Measurements from ENCODE around the gene GPR152.

The GPR152 gene

DNA sequence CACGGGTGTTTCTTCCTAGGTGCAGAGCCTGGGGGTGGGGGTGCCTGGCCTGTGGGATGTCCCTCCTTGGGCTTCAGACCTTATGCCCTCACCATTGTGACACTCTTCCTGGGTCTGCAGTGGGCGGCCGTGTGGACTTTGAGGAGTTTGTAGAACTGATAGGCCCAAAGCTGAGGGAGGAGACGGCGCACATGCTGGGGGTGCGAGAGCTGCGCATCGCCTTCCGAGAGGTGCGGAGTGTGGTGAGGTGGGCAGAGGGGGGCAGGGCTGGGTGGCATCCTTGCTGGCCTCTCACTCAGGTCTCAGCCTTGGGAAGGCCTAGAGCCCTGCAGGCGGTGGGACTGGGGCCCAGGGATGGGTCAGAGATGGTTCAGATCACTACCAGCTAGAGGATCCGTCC is 4.9 kb upstream of the GPR152 start:
- Histone ChIP-seq H4K91ac (ENCODE audit: low read depth, low read length, poor library complexity) (no peak overlapping the region), H3K23ac (ENCODE audit: low read depth, low read length, poor library complexity) (no peak overlapping the region), H2AK5ac (ENCODE audit: low read depth, low read length) (peak overlapping the region; percentile 21), H3K9ac (ENCODE audit: low read depth, low read length, poor library complexity) (no peak overlapping the region), H3K27me3 (ENCODE audit: control insufficient read depth in 3 of 3, insufficient read depth in 3 of 3, low read depth in 1 of 3, low read length in 3 of 3) (no peaks in the 10 kb centered on the region), H3K4me3 (ENCODE audit: low read length in 2 of 2) (no peak overlapping the region), H2AFZ (ENCODE audit: low read length) (no peak overlapping the region), H3K4me2 (ENCODE audit: insufficient read depth, low read length, poor library complexity, severe bottlenecking) (no peak overlapping the region), H2BK12ac (ENCODE audit: low read length) (no peak overlapping the region), H3K36me3 (replicated peaks in 1 of 2; ENCODE audit: control insufficient read depth in 2 of 2, insufficient read depth in 2 of 2, low read length in 2 of 2) (no peaks in the 10 kb centered on the region), H2BK5ac (ENCODE audit: low read length) (no peak overlapping the region), H4K8ac (ENCODE audit: low read depth, low read length) (no peak overlapping the region), H3K18ac (ENCODE audit: low read length) (peak overlapping the region; percentile 48), H2BK15ac (ENCODE audit: low read length) (no peak overlapping the region), H3K79me1 (ENCODE audit: low read depth, low read length) (peaks cover 2% of the 10 kb centered on the region), H2BK120ac (ENCODE audit: low read depth, low read length) (no peak overlapping the region), H3K4me1 (ENCODE audit: control insufficient read depth in 2 of 2, insufficient read depth in 1 of 2, low read depth in 1 of 2, low read length in 2 of 2) (no peaks in the 10 kb centered on the region), H3K27ac (replicated peaks; ENCODE audit: low read length) (no peak overlapping the region), H3K14ac (ENCODE audit: low read length) (no peak overlapping the region), H3K4ac (ENCODE audit: low read length) (no peak overlapping the region), H3K9me3 (replicated peaks in 1 of 2; ENCODE audit: control insufficient read depth in 2 of 2, insufficient read depth in 1 of 2, low read depth in 1 of 2, low read length in 2 of 2) (no peaks in the 10 kb centered on the region)
- no peak for DNase-seq (ENCODE audit: low spot score)
- no CpG with 5 or more reads among the region's 12 CpGs for WGBS, 2 donors (ENCODE audit: extremely low coverage in 2 of 2, insufficient read length in 2 of 2, insufficient replicate concordance in 1 of 2)

DNA sequence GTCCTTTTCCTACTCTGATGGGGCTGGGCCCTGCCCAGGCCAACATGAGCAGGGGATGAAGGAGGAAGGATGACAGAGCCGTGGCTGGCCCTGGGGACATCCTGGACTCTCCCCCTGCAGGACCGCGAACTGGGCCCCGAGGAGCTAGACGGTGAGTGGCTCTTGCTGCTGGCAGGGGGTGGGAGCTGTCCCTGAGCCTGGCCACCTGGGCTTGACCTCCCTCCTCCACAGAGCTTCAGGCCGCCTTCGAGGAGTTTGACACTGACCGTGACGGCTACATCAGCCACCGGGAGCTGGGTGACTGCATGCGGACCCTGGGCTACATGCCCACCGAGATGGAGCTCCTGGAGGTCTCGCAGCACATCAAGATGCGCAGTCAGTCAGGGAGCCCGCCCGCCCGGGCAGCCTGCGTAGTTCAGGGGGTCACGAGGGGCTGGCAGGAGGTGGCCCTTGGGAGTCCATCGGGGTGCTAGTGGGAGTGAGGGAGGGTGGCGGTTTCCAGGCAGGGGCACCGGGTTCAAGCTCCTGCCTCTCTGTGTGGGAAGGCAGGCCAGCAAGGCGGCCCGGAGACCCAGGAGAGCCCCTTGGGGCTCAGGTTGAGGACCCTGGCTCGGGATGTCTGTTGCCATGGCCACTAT is 3.7 kb upstream of the GPR152 start:
- Histone ChIP-seq H3K23ac (ENCODE audit: low read depth, low read length, poor library complexity) (no peak overlapping the region), H4K8ac (ENCODE audit: low read depth, low read length) (no peak overlapping the region), H3K9me3 (replicated peaks in 1 of 2; ENCODE audit: control insufficient read depth in 2 of 2, insufficient read depth in 1 of 2, low read depth in 1 of 2, low read length in 2 of 2) (no peaks in the 10 kb centered on the region), H3K4ac (ENCODE audit: low read length) (no peak overlapping the region), H3K4me1 (ENCODE audit: control insufficient read depth in 2 of 2, insufficient read depth in 1 of 2, low read depth in 1 of 2, low read length in 2 of 2) (peaks cover 0 to 5% of the 10 kb centered on the region in 2 donors), H3K36me3 (replicated peaks in 1 of 2; ENCODE audit: control insufficient read depth in 2 of 2, insufficient read depth in 2 of 2, low read length in 2 of 2) (no peaks in the 10 kb centered on the region), H3K27ac (replicated peaks; ENCODE audit: low read length) (no peak overlapping the region), H2BK15ac (ENCODE audit: low read length) (no peak overlapping the region), H2BK12ac (ENCODE audit: low read length) (no peak overlapping the region), H2AFZ (ENCODE audit: low read length) (peak overlapping the region; percentile 45), H3K14ac (ENCODE audit: low read length) (no peak overlapping the region), H2BK120ac (ENCODE audit: low read depth, low read length) (no peak overlapping the region), H3K9ac (ENCODE audit: low read depth, low read length, poor library complexity) (no peak overlapping the region), H3K4me2 (ENCODE audit: insufficient read depth, low read length, poor library complexity, severe bottlenecking) (no peak overlapping the region), H4K91ac (ENCODE audit: low read depth, low read length, poor library complexity) (no peak overlapping the region), H2AK5ac (ENCODE audit: low read depth, low read length) (peak overlapping the region; percentile 81), H2BK5ac (ENCODE audit: low read length) (no peak overlapping the region), H3K27me3 (ENCODE audit: control insufficient read depth in 3 of 3, insufficient read depth in 3 of 3, low read depth in 1 of 3, low read length in 3 of 3) (no peaks in the 10 kb centered on the region), H3K18ac (ENCODE audit: low read length) (peak overlapping the region; percentile 57), H3K4me3 (ENCODE audit: low read length in 2 of 2) (no peak overlapping the region), H3K79me1 (ENCODE audit: low read depth, low read length) (peaks cover 2% of the 10 kb centered on the region)
- no peak for DNase-seq (ENCODE audit: low spot score)
- no CpG with 5 or more reads among the region's 25 CpGs for WGBS, 2 donors (ENCODE audit: extremely low coverage in 2 of 2, insufficient read length in 2 of 2, insufficient replicate concordance in 1 of 2)

DNA sequence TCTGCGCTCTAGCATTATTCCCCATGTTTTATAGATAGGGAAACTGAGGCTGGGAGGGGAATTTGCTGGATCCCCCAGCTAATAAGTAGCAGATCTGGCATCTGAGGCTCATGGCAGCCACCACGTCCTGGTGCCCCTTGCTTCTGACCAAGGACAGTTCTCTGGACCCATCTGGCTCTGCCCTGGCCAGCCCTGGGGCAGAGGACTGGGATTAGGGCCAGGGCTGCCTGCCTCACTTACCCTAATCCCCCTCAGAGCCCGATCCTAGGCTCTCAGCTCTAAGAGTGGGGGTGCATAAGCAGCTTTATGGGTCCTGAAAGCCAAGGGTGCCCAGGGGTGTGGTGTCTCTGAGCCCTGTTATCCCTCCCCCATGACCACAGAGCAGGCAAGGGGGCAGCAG is 2.5 kb upstream of the GPR152 start, which contains the start of gene CABP4:
TSS of gene CABP4 (plus strand) at position 301 of the 400 bp plus-strand sequence. CDS start at position 371, 70 bp downstream.
- Histone ChIP-seq H2AK5ac (ENCODE audit: low read depth, low read length) (peak within 1 kb of the TSS; percentile 82), H4K91ac (ENCODE audit: low read depth, low read length, poor library complexity) (no peak within 1 kb of the TSS), H3K27me3 (ENCODE audit: control insufficient read depth in 3 of 3, insufficient read depth in 3 of 3, low read depth in 1 of 3, low read length in 3 of 3) (no peaks in the 10 kb centered on the region), H3K9ac (ENCODE audit: low read depth, low read length, poor library complexity) (no peak within 1 kb of the TSS), H3K4me2 (ENCODE audit: insufficient read depth, low read length, poor library complexity, severe bottlenecking) (no peak within 1 kb of the TSS), H2BK120ac (ENCODE audit: low read depth, low read length) (no peak within 1 kb of the TSS), H2BK15ac (ENCODE audit: low read length) (peak within 1 kb of the TSS; percentile 56), H2BK5ac (ENCODE audit: low read length) (peak within 1 kb of the TSS; percentile 21), H3K36me3 (replicated peaks in 1 of 2; ENCODE audit: control insufficient read depth in 2 of 2, insufficient read depth in 2 of 2, low read length in 2 of 2) (no peaks in the 10 kb centered on the region), H3K14ac (ENCODE audit: low read length) (no peak within 1 kb of the TSS), H3K79me1 (ENCODE audit: low read depth, low read length) (peaks cover 2% of the 10 kb centered on the region), H2BK12ac (ENCODE audit: low read length) (peak within 1 kb of the TSS; percentile 30), H3K9me3 (replicated peaks in 1 of 2; ENCODE audit: control insufficient read depth in 2 of 2, insufficient read depth in 1 of 2, low read depth in 1 of 2, low read length in 2 of 2) (no peaks in the 10 kb centered on the region), H4K8ac (ENCODE audit: low read depth, low read length) (no peak within 1 kb of the TSS), H3K27ac (replicated peaks; ENCODE audit: low read length) (no peak within 1 kb of the TSS), H3K23ac (ENCODE audit: low read depth, low read length, poor library complexity) (no peak within 1 kb of the TSS), H3K4ac (ENCODE audit: low read length) (no peak within 1 kb of the TSS), H3K18ac (ENCODE audit: low read length) (peak within 1 kb of the TSS; percentile 57), H3K4me3 (ENCODE audit: low read length in 2 of 2) (no peak within 1 kb of the TSS), H3K4me1 (ENCODE audit: control insufficient read depth in 2 of 2, insufficient read depth in 1 of 2, low read depth in 1 of 2, low read length in 2 of 2) (peaks cover 5 to 13% of the 10 kb centered on the region in 2 donors), H2AFZ (ENCODE audit: low read length) (peak within 1 kb of the TSS; percentile 45)
- no CpG with 5 or more reads among the region's 3 CpGs for WGBS, 2 donors (ENCODE audit: extremely low coverage in 2 of 2, insufficient read length in 2 of 2, insufficient replicate concordance in 1 of 2)
- no peak for DNase-seq (ENCODE audit: low spot score)

DNA sequence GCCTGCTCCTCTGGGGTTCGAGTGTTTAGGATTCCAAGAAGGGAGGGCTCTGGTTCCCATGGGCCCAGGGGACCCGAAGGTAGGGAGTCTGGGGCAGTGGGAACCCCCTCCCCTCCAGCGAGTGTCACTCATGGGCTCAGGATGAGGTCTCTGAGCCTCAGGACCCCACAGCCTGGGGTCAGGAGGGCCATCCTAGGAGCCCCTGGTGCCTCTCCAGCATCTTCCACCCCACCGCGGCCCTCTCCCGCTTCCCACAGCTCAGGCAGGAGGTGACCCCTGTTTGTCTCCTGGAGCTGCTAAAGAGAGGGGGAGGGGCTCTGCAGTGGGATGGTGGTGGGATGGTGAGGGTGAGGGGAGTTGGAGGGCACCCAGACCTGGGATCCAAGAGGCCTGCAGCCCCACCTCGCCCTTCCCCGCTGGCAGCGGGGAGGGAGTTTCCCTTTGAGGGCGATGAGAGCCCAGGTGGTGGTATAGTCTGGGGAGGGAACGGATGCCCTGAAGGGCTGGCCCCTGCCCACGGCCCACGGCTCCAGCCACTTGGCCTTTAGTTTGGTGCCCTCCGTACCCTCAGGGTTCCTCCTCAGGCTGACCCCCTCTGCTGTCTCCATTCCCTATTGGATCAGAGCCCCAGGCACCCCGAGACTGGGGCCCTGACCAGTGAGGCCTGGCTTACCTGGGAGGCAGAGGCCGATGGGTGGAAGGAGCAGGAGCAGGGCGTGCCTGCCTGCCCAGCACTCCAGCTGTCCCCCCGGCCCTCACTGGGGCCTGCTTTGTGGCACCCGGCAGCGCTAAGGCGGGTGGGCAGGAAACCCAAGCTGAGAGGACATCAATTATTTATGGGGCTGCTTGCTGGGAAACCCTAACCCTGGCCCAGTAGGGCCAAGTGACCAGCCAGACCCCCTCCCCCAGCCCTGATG is 1.5 kb upstream of the GPR152 start:
- WGBS, 2 donors (ENCODE audit: extremely low coverage in 2 of 2, insufficient read length in 2 of 2, insufficient replicate concordance in 1 of 2): no CpG with 5 or more reads among the region's 21 CpGs
- Histone ChIP-seq H3K27me3 (ENCODE audit: control insufficient read depth in 3 of 3, insufficient read depth in 3 of 3, low read depth in 1 of 3, low read length in 3 of 3) (no peaks in the 10 kb centered on the region), H2AFZ (ENCODE audit: low read length) (no peak overlapping the region), H3K9me3 (replicated peaks in 1 of 2; ENCODE audit: control insufficient read depth in 2 of 2, insufficient read depth in 1 of 2, low read depth in 1 of 2, low read length in 2 of 2) (no peaks in the 10 kb centered on the region), H3K4ac (ENCODE audit: low read length) (no peak overlapping the region), H3K4me2 (ENCODE audit: insufficient read depth, low read length, poor library complexity, severe bottlenecking) (no peak overlapping the region), H3K4me1 (ENCODE audit: control insufficient read depth in 2 of 2, insufficient read depth in 1 of 2, low read depth in 1 of 2, low read length in 2 of 2) (peaks cover 5 to 15% of the 10 kb centered on the region in 2 donors), H3K9ac (ENCODE audit: low read depth, low read length, poor library complexity) (no peak overlapping the region), H4K8ac (ENCODE audit: low read depth, low read length) (no peak overlapping the region), H2BK12ac (ENCODE audit: low read length) (no peak overlapping the region), H3K14ac (ENCODE audit: low read length) (no peak overlapping the region), H4K91ac (ENCODE audit: low read depth, low read length, poor library complexity) (no peak overlapping the region), H3K36me3 (replicated peaks in 1 of 2; ENCODE audit: control insufficient read depth in 2 of 2, insufficient read depth in 2 of 2, low read length in 2 of 2) (no peaks in the 10 kb centered on the region), H3K27ac (replicated peaks; ENCODE audit: low read length) (no peak overlapping the region), H2BK120ac (ENCODE audit: low read depth, low read length) (no peak overlapping the region), H3K23ac (ENCODE audit: low read depth, low read length, poor library complexity) (no peak overlapping the region), H2AK5ac (ENCODE audit: low read depth, low read length) (peak overlapping the region; percentile 82), H3K18ac (ENCODE audit: low read length) (no peak overlapping the region), H3K4me3 (ENCODE audit: low read length in 2 of 2) (no peak overlapping the region), H2BK15ac (ENCODE audit: low read length) (peak overlapping the region; percentile 15), H2BK5ac (ENCODE audit: low read length) (peak overlapping the region; percentile 21), H3K79me1 (ENCODE audit: low read depth, low read length) (peaks cover 2% of the 10 kb centered on the region)
- no peak for DNase-seq (ENCODE audit: low spot score)
